ENCODE measurements around the gene ACBD4. TPM values are rescaled to one million over a fixed set of nuclear protein-coding genes. Genes with fewer than 3 reads are reported as not detected.
A peak's percentile ranks its signal among the peaks of the same experiment; 100 is the strongest.

The ACBD4 gene
- total RNA-seq, 4 donors from 2014 or later, result 33.8 to 124 (median 76.3) TPM

DNA sequence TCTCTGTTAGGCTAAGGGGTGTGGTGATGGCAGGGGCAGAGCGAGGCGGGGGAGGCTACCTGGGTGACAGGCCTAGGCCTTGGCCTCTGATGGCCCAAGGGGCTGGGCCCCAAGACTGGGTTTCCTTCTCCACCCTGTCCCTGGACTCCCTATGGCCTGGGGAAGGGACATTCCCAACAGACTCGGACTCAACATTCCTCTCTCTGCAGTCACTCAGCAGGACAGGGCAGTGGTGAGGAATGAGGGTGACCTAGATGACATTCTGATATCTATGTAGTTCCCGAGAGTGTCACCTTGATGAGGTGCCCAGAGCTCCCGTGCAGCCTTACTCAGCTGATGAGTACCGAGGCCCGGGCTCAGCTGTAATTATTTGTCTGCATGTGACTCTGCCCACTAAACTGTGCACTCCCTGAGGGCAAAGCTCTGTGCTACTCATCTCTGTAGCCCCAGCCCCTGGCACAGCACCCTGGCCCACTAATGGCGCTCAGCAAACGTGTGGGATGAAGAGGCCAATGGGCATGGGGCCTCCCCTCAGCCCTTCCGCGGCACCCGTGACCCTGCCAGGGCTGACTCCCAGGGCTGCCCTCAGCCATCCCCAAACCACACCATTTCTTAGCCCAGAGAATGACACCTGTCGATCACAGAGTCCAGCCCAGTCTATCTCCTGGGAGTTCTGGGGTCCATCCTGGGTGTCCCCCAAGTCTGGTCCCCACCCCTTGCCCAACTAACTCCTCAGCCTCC, 5.4 kb upstream of the ACBD4 start:
- peak in 1 of 3 donors; percentile 64 for DNase-seq
- no peak overlapping the region for H3K4me3 ChIP-seq

DNA sequence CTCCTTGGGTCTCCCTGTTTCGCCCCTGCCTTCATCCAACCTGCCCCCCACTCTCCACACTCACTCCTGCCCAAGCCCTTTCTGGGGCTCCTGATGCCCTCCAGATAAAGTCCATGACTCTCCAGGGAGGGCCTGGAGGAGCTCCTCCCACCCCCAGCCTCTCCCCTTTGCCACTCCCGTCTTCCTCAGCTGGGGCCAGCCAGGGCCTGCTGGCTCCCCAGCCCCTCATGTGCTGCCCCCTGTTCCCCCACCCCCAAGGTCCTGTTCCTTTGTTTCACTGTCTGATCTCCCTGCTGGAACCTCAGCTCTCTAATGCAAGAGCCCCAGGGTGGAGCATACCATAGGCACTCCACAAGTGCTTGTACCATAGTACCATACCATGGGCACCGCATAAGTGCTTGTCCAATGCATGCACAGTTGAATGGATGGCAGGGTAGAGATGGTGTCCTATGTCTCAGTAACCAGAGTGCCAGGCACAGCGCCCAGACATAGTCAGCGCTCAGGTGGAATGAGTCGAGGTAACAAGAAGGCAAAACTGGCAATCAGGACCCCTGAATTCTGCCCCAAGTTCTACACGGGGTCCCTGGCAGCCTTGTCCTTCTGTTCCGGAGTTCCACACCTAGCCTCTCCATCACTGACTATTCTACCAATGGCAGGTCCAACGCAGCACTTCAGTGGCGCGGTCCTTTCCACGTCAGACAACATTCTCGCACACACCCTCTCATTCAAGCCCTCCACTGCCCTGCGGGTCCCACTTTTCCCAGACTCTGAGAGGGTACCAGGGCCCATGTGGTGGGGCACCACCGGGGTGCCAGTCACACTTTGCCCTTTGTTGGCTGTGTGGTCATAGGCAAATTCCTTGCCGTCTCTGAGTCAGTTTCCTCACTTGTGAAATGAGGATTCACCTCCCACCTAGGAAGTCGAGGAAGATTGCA, 4.5 kb upstream of the ACBD4 start:
- no peaks in the 10 kb centered on the region for H3K36me3 ChIP-seq
- no peak for TF ChIP-seq POLR2A (IDR thresholded peaks at IDR 0.05)
- TF ChIP-seq, protein P1, sequence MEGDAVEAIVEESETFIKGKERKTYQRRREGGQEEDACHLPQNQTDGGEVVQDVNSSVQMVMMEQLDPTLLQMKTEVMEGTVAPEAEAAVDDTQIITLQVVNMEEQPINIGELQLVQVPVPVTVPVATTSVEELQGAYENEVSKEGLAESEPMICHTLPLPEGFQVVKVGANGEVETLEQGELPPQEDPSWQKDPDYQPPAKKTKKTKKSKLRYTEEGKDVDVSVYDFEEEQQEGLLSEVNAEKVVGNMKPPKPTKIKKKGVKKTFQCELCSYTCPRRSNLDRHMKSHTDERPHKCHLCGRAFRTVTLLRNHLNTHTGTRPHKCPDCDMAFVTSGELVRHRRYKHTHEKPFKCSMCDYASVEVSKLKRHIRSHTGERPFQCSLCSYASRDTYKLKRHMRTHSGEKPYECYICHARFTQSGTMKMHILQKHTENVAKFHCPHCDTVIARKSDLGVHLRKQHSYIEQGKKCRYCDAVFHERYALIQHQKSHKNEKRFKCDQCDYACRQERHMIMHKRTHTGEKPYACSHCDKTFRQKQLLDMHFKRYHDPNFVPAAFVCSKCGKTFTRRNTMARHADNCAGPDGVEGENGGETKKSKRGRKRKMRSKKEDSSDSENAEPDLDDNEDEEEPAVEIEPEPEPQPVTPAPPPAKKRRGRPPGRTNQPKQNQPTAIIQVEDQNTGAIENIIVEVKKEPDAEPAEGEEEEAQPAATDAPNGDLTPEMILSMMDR (IDR thresholded peaks at IDR 0.05), result no peak
- DNase-seq, result no peak
- no peaks in the 10 kb centered on the region for H3K9me3 ChIP-seq
- H3K27ac ChIP-seq, result peak overlapping the region in 1 of 4 donors; percentile 67
- peak overlapping the region; percentile 59 to 91 (median 76) for H3K4me3 ChIP-seq
- H3K27me3 ChIP-seq, result no peaks in the 10 kb centered on the region
- peaks cover 5 to 47% (median 8%) of the 10 kb centered on the region in 4 donors for H3K4me1 ChIP-seq

More for the DNA sequence above, 5.4 kb upstream of the ACBD4 start:
- Histone ChIP-seq H3K27ac (peak overlapping the region in 2 of 4 donors; percentile 18 to 67), H3K27me3 (no peaks in the 10 kb centered on the region), H3K4me1 (peaks cover 5 to 46% (median 7%) of the 10 kb centered on the region in 4 donors), H3K9me3 (no peaks in the 10 kb centered on the region), H3K36me3 (no peaks in the 10 kb centered on the region)
- TF ChIP-seq, protein P1 (IDR thresholded peaks at IDR 0.05), result no peak
- no peak for TF ChIP-seq POLR2A (IDR thresholded peaks at IDR 0.05)

GRCh38 chr17:45131616-45132319, 3.7 kb upstream of the ACBD4 start:
- Histone ChIP-seq H3K27ac (peak overlapping the region; percentile 93 to 98 (median 96)), H3K4me1 (peaks cover 7 to 56% (median 12%) of the 10 kb centered on the region in 4 donors), H3K9me3 (no peaks in the 10 kb centered on the region), H3K27me3 (no peaks in the 10 kb centered on the region), H3K4me3 (peak overlapping the region; percentile 59 to 91 (median 76)), H3K36me3 (no peaks in the 10 kb centered on the region)
- TF ChIP-seq POLR2A (IDR thresholded peaks at IDR 0.05), result no peak
- TF ChIP-seq, protein P1 (IDR thresholded peaks at IDR 0.05), result peak; percentile 30 to 82 (median 68)
- DNase-seq, result peak in 2 of 3 donors; percentile 67 to 70

- Histone ChIP-seq H3K36me3 (no peaks in the 10 kb centered on the region), H3K4me3 (peak within 1 kb of the TSS; percentile 59 to 91 (median 76)), H3K27ac (peak within 1 kb of the TSS; percentile 93 to 98 (median 96)), H3K27me3 (no peaks in the 10 kb centered on the region), H3K9me3 (no peaks in the 10 kb centered on the region), H3K4me1 (peaks cover 7 to 58% (median 12%) of the 10 kb centered on the region in 4 donors)
- DNase-seq, result no peak
- TF ChIP-seq, protein P1 (IDR thresholded peaks at IDR 0.05), result no peak
- no peak for TF ChIP-seq POLR2A (IDR thresholded peaks at IDR 0.05)
Measured at GRCh38 chr17:45132320-45132571, 3.2 kb upstream of the ACBD4 start, which contains the start of gene PLCD3. Gene PLCD3 (minus strand): TSS chr17:45132515. CDS start chr17:45132410, 105 bp downstream.
